ENCODE data around the gene SORD. TPM values are rescaled to one million over a fixed set of nuclear protein-coding genes. Genes with fewer than 3 reads are reported as not detected.
"Not testable (repeated sequence)": the region's sequence is repeated elsewhere in the genome, so short reads cannot be mapped to it uniquely, and the experiment has no call there.

The SORD gene
- total RNA-seq (2014; rRNA removed; shearing (Covaris generic)), result 35.6 and 47.3 TPM in 2 replicates

GRCh38 chr15:45022871-45023658 is at the start of gene SORD:
Gene SORD, plus strand, starts transcription at chr15:45023195. Its CDS starts 89 bp downstream, at chr15:45023284.
- in situ Hi-C loops (cut with HindIII; ENCODE audit: low sequenced_read_pairs), result no loop called here

DNA sequence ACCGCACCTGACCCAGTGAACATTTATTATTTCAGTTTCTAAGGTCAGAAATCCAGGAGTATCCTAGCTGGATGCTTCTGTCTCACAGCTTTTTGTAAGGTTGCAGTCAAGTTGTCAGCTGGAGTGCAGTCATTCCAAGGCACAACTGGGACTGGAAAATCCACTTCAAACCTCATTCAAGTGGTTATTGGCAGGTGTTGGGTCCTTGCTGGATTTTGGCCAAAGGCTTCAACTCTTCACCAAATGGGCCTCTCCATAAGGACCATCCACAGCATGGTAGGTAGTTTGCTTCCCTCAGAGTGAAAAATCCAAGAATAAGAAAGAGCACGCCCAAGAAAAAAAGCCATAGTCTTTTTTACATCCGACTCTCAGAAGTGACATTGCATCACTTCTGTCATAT is 46.8 kb upstream of the SORD start:
- in situ Hi-C loops (cut with HindIII; ENCODE audit: low sequenced_read_pairs); DNase-seq (ENCODE audit: low spot score): not testable (repeated sequence)

More at GRCh38 chr15:45022871-45023658, at the start of gene SORD:
- peak; percentile 96 for DNase-seq (ENCODE audit: low spot score)

DNA sequence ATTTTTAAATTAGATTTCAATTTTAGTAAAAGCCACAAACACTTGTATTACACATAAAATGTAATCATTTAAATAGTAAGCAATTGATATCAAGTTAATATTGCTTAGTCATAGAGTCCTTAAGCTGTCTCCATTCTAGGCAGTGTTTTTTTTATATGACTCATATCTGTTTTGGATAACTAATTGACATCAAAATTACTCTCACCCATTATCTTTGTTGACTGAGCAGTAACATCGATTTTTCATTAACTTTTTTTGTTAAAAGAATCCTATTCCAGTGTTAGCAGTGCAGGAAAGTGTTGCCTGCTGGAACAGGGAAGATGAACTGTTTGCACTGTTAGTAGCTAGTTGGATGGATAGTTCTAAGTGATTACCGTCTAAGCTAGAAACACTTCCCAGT is 45.2 kb upstream of the SORD start:
- DNase-seq (ENCODE audit: low spot score); in situ Hi-C loops (cut with HindIII; ENCODE audit: low sequenced_read_pairs): not testable (repeated sequence)

GRCh38 chr15:44979617-44980339 is 43.2 kb upstream of the SORD start:
- in situ Hi-C loops (cut with HindIII; ENCODE audit: low sequenced_read_pairs), result not testable (repeated sequence)

DNA sequence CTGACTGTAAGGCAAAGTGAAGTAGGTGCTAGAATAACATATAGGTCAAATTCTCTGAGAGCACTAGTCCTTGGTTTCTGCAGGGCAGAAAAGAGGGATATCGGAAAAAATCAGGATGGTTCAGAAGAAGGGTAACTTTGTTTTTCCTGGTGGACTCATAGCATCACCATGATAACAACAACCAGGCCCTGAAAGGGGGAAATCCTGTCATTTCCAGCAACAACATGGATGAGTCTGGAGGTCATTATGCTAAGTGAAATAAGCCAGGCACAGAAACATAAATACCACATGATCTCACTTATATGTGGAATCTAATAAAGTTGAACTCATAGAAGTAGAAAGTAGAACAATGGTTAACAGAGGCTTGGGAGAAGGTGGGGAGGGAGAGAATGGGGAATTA is 38.9 kb upstream of the SORD start:
- DNase-seq (ENCODE audit: low spot score); in situ Hi-C loops (cut with HindIII; ENCODE audit: low sequenced_read_pairs): not testable (repeated sequence)

More at GRCh38 chr15:44979617-44980339, 43.2 kb upstream of the SORD start:
- DNase-seq (ENCODE audit: low spot score), result not testable (repeated sequence)

DNA sequence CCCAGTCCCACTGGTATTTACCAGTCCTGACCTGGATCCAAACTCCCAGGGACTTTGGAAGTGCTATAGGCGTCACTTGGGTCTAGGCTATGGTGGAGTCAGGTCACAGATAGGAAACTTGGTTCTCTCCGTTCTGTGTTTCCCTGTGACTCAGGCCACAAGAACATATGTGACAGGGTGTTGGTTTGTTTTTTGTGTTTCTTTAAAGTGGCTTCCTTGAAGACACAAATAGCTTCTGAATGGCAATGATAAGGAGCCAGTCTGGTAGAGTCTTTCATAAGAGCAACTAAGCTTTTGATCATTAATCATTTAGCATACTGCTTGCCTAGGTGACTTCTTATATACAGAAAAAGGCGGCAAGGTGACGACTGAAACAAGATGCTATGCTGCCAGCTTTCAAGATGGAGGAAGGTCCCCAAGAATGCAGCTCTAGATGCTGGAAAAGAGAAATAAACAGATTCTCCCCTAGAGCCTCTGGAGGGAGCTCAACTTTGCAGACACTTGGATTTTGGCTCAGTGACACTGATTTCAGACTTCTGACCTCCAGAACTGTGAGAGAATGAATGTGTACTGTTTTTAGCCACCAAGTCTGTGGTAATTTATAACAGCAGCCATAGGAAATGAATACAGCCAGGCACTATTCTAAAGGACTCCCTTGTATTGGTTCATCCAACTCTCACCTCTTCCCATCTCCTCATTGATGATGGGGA is 36.5 kb upstream of the SORD start:
- in situ Hi-C loops (cut with HindIII; ENCODE audit: low sequenced_read_pairs); DNase-seq (ENCODE audit: low spot score): not testable (repeated sequence)

- DNase-seq (ENCODE audit: low spot score); in situ Hi-C loops (cut with HindIII; ENCODE audit: low sequenced_read_pairs): not testable (repeated sequence)
These were observed 35.3 kb upstream of the SORD start for GRCh38 chr15:44987711-44988110.

DNA sequence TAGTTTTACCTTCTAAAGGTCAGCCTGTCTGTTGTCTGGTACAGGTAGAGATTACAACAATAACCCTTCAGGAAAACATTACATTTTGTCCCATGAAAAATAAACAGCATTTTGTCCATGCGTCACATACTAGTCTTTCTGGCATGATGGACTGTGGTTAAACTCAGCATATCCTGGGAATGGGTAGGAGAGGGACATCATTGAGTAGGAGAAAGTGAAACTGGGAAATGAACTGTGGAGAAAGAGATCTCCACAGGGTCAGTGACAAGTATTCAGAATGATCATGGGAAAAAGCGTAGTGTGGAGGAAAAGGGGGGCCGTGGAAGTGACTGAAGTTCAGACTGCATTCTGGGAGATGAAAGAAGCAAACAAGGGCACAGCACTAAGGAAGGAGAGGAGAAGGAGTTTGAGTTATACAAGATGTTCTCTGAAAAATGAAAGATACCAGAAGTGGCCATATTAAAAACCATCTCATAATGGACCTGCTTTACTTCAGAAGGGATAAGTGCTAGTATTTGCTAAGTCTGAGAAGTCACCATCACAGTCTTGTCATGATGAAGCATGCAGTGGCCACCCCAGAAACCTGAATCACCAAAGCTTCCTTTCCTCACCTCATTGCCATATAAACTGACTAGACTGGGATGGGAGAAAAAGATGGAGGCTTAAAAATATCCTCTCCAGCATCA is 34.7 kb upstream of the SORD start:
- DNase-seq (ENCODE audit: low spot score); in situ Hi-C loops (cut with HindIII; ENCODE audit: low sequenced_read_pairs): not testable (repeated sequence)

GRCh38 chr15:44988870-44989219 is 34.1 kb upstream of the SORD start:
- DNase-seq (ENCODE audit: low spot score); in situ Hi-C loops (cut with HindIII; ENCODE audit: low sequenced_read_pairs): not testable (repeated sequence)

DNA sequence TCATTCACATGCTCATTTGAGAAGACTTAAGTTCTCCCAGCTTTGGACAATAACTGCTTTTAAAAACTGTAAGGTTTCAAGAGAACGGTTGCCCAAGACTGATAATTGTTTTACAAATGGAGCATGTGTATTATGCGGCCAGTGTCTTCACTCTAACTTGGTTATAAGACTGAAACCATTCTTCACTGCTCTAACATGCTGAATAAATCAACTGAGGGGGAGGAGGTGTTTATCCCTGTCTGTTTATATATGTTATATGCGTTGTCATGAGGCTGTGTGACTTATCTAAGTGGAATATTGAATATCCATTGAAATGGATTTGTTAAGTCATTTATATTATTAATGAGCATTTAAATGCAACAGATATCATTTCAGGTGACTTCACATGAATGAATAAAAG is 25.4 kb upstream of the SORD start:
- DNase-seq (ENCODE audit: low spot score); in situ Hi-C loops (cut with HindIII; ENCODE audit: low sequenced_read_pairs): not testable (repeated sequence)

- in situ Hi-C loops (cut with HindIII; ENCODE audit: low sequenced_read_pairs), result no loop called here
- DNase-seq (ENCODE audit: low spot score), result no peak
These were observed 23.9 kb upstream of the SORD start for GRCh38 chr15:44999105-44999504.

DNA sequence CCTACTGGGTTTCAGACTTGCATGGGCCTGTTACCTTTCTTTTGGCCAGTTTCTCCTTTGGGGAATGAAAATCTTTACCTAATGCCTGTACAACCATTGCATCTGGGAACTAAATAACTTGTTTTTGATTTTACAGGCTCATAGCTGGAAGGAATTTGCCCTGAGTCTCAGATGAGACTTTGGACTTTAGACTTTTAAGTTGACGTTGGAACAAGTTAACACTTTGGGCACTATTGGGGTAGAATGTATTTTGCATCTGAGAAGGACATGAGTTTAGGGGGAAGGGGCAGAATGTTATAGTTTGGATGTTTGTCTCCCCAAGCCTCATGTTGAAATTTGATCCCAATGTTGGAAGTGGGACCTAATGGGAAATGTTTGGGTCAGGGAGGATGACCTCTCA is 21.8 kb upstream of the SORD start:
- DNase-seq (ENCODE audit: low spot score); in situ Hi-C loops (cut with HindIII; ENCODE audit: low sequenced_read_pairs): not testable (repeated sequence)

DNA sequence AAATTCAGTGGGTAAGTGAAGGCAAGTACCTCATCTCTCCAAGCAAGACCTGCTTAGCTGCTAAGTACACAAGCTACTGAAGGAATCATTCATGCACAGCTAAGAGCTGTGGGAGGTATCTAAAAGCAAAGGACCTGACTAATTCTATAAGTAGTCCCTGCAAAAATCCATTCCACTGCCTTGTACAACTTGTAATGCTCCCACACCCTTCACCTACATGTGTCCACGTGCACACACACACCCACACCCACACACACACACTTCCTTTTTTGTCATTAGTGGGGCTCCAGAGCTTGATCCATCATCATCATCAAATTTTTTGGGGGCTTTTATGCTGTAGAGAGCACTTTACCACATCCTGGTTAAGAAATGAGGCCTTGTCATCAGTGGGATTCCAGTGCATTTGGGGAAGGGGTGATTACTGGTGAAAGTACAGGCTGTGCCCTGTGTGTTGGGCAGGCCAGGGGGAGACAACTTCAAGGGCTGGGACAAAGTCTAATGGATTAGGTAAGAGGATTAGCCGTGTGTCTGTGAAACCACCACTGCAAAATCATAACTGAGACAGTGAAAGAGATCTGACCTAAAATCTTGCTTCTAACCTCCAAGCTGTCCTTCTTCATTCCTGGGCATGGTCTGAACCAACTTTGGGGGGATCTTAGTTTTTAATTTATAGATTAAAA is 19.1 kb upstream of the SORD start:
- DNase-seq (ENCODE audit: low spot score); in situ Hi-C loops (cut with HindIII; ENCODE audit: low sequenced_read_pairs): not testable (repeated sequence)

GRCh38 chr15:45004590-45005175 is 18.3 kb upstream of the SORD start:
- DNase-seq (ENCODE audit: low spot score); in situ Hi-C loops (cut with HindIII; ENCODE audit: low sequenced_read_pairs): not testable (repeated sequence)

DNA sequence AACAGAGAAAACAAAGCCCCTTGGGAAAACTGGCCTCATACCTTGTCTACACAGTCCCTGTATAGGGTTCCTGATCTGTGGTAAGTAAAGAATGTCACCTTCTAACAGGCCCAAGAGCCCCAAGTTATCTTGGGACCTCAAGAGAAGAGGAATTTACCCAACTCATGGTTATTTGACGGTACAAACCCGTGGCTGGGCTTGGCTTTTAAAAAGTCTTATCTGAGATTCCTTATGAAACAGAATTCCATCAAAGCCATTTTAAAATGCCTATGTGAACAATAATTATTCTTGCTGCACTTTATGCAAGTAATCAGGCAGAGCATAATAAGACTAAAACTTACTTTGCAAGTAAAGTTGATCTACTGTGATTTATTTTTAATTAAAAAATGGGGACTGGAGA is 13.9 kb upstream of the SORD start:
- in situ Hi-C loops (cut with HindIII; ENCODE audit: low sequenced_read_pairs), result no loop called here

GRCh38 chr15:45015114-45015513 is 7.9 kb upstream of the SORD start:
- in situ Hi-C loops (cut with HindIII; ENCODE audit: low sequenced_read_pairs); DNase-seq (ENCODE audit: low spot score): not testable (repeated sequence)

More for the DNA sequence above, 13.9 kb upstream of the SORD start:
- no peak for DNase-seq (ENCODE audit: low spot score)

DNA sequence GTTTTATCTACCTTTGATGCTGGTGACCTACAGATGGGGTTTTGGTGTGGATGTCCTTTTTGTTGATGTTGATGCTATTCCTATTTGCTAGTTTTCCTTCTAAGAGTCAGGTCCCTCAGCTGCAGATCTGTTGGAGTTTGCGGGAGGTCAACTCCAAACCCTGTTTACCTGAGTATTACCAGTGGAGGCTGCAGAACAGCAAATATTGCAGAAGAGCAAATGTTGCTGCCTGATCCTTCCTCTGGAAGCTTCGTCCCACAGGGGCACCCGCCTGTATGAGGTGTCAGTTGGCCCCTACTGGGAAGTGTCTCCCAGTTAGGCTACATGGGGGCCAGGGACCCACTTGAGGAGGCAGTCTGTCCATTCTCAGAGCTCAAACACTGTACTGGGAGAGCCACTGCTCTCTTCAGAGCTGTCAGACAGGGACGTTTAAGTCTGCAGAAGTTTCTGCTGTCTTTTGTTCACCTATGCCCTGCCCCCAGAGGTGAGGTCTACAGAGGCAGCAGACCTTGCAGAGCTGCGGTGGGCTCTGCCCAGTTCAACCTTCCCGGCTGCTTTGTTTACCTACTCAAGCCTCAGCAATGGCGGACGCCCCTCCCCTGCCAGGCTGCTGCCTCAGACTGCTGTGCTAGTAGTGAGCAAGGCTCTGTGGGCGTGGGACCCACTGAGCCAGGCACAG is 2.6 kb upstream of the SORD start:
- in situ Hi-C loops (cut with HindIII; ENCODE audit: low sequenced_read_pairs); DNase-seq (ENCODE audit: low spot score): not testable (repeated sequence)

- in situ Hi-C loops (cut with HindIII; ENCODE audit: low sequenced_read_pairs), result not testable (repeated sequence)
These were observed 2.1 kb upstream of the SORD start for GRCh38 chr15:45020901-45021259.

More at GRCh38 chr15:45020901-45021259, 2.1 kb upstream of the SORD start:
- DNase-seq (ENCODE audit: low spot score), result not testable (repeated sequence)
